Panc1 (cell line): ENCODE measurements around the gene UBE2R2. TPM values are rescaled to one million over a fixed set of nuclear protein-coding genes. Genes with fewer than 3 reads are reported as not detected.
"Not testable (repeated sequence)": the region's sequence is repeated elsewhere in the genome, so short reads cannot be mapped to it uniquely, and the experiment has no call there.

ENCODE experiments used
- ATAC-seq: fragments of 200-7000 bp; cut with Tn5 transposase; 2 replicates; pipeline ENCODE4 v1.9.1; 2020; ENCODE audit warnings: mild to moderate bottlenecking, moderate library complexity
- BruUV-seq: library from RNA; stranded (reverse); fragments of 400-500 nt; replicated peaks from 2 replicates; lab custom pipeline; 2021; lab: Mats Ljungman, UMichigan
- CTCF ChIA-PET: fragments of 300-600 bp; sonication (Branson Sonifier 250); formaldehyde crosslinking; loops from one replicate; lab custom pipeline; 2022; ENCODE audit warnings: antibody characterized with exemption; lab: Charles Lee
- POLR2A ChIA-PET: fragments of 300-600 bp; sonication (Branson Sonifier 250); formaldehyde crosslinking; loops from one replicate; lab custom pipeline; 2022; ENCODE audit warnings: antibody characterized with exemption; lab: Charles Lee
- DNase-seq: peaks from one replicate; pipeline ENCODE4 v3.0.0-alpha.2; 2010; ENCODE audit warnings: low read depth, low spot score
- H3K27ac ChIP-seq: 2 replicates; pipeline ENCODE4 v1.5.1; 2011; ENCODE audit warnings: mild to moderate bottlenecking, low read length, inconsistent platforms
- H3K27me3 ChIP-seq: fragments of 200-500 bp; sonication (Bioruptor generic); 2 replicates; pipeline ENCODE4 v1.6.0; 2014; ENCODE audit warnings: low read length, inconsistent platforms; ENCODE audit not compliant: control insufficient read depth, insufficient read depth
- H3K36me3 ChIP-seq: fragments of 200-500 bp; sonication (Bioruptor generic); 2 replicates; pipeline ENCODE4 v1.5.1; 2014; ENCODE audit warnings: inconsistent platforms, mild to moderate bottlenecking, low read length, moderate library complexity; ENCODE audit not compliant: control insufficient read depth, insufficient read depth
- H3K4me1 ChIP-seq: 2 replicates; pipeline ENCODE4 v1.5.1; 2011; ENCODE audit warnings: inconsistent platforms, mild to moderate bottlenecking, low read length, moderate library complexity; ENCODE audit not compliant: control insufficient read depth, insufficient read depth
- H3K4me3 ChIP-seq, 2 experiments: 2 replicates each; pipeline ENCODE4 v1.5.1; 2011 to 2012; ENCODE audit warnings: low read depth in 2 of 2, low read length in 2 of 2, mild to moderate bottlenecking in 2 of 2, inconsistent platforms in 1 of 2, moderate library complexity in 1 of 2
- H3K9me3 ChIP-seq: fragments of 200-500 bp; sonication (Bioruptor generic); 2 replicates; pipeline ENCODE4 v1.5.1; 2014; ENCODE audit warnings: low read depth, mild to moderate bottlenecking, inconsistent platforms, low read length, moderate library complexity; ENCODE audit not compliant: control insufficient read depth, insufficient read depth
- POLR2AphosphoS5 ChIP-seq: IDR thresholded peaks from 2 replicates; pipeline ENCODE4 v1.6.1; 2012; ENCODE audit warnings: mild to moderate bottlenecking, low read depth, low read length, moderate library complexity
- SIN3A ChIP-seq: IDR thresholded peaks from 2 replicates; pipeline ENCODE4 v1.6.1; 2012; ENCODE audit warnings: low read depth, mild to moderate bottlenecking, low read length, moderate library complexity, borderline replicate concordance; ENCODE audit not compliant: insufficient read depth
- TCF7L2 ChIP-seq: IDR thresholded peaks from 2 replicates; pipeline ENCODE4 v1.6.1; 2011; ENCODE audit warnings: mild to moderate bottlenecking, low read depth, low read length, inconsistent platforms
- in situ Hi-C: cut with HindIII; loops from 2 replicates; pipeline ENCODE4 v1.10.0; 2016; ENCODE audit warnings: low sequenced_read_pairs, low pct_unique_long_range_greater_than_20kb
- intact Hi-C: fragments of 100-400 bp; cut with micrococcal nuclease; formaldehyde crosslinking; loops from one replicate; pipeline ENCODE4 v1.10.0; 2022; ENCODE audit not compliant: unreplicated experiment
- total RNA-seq: library from RNA; stranded (reverse); gene quantifications from one replicate; pipeline ENCODE4 v1.2.1, GENCODE V29; 2021; ENCODE audit not compliant: unreplicated experiment
- TF ChIP-seq, protein P1 (sequence below), 2 experiments: IDR thresholded peaks; 2 replicates each; pipeline ENCODE4 v1.6.1; 2011 to 2012; ENCODE audit warnings: low read depth in 2 of 2, control low read depth in 1 of 2, low read length in 1 of 2, mild to moderate bottlenecking in 1 of 2, moderate library complexity in 1 of 2; ENCODE audit not compliant: insufficient read depth in 1 of 2
- TF ChIP-seq, protein P2 (sequence below): fragments of 450-650 bp; IDR thresholded peaks from 2 replicates; pipeline ENCODE4 v1.5.1; 2017; ENCODE audit warnings: mild to moderate bottlenecking

UBE2R2 gene
- total RNA-seq, 1 experiment from 2014 or later, result 67.2 TPM

DNA sequence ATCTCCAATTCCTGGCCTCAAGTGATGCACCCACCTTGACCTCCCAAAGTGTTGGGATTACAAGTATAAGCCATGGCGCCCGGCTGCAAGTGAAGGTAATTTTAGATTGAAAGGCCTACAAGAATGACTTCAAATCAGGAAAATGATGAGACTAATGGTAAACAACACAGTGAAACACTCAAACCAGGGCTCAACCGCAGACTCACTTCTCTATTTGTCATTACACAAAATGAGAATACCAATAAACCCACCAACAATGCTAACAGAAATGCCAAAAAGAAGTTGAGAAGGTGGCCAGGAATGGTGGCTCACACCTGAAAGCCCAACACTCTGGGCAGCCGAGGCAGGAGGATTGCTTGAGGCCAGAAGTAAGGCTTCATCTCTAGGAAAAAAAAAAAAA, 139.6 kb downstream of the UBE2R2 start:
- TF ChIP-seq POLR2AphosphoS5 (no peak), SIN3A (no peak), TCF7L2 (no peak)
- TF ChIP-seq, protein P1, sequence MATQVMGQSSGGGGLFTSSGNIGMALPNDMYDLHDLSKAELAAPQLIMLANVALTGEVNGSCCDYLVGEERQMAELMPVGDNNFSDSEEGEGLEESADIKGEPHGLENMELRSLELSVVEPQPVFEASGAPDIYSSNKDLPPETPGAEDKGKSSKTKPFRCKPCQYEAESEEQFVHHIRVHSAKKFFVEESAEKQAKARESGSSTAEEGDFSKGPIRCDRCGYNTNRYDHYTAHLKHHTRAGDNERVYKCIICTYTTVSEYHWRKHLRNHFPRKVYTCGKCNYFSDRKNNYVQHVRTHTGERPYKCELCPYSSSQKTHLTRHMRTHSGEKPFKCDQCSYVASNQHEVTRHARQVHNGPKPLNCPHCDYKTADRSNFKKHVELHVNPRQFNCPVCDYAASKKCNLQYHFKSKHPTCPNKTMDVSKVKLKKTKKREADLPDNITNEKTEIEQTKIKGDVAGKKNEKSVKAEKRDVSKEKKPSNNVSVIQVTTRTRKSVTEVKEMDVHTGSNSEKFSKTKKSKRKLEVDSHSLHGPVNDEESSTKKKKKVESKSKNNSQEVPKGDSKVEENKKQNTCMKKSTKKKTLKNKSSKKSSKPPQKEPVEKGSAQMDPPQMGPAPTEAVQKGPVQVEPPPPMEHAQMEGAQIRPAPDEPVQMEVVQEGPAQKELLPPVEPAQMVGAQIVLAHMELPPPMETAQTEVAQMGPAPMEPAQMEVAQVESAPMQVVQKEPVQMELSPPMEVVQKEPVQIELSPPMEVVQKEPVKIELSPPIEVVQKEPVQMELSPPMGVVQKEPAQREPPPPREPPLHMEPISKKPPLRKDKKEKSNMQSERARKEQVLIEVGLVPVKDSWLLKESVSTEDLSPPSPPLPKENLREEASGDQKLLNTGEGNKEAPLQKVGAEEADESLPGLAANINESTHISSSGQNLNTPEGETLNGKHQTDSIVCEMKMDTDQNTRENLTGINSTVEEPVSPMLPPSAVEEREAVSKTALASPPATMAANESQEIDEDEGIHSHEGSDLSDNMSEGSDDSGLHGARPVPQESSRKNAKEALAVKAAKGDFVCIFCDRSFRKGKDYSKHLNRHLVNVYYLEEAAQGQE (IDR thresholded peaks at IDR 0.05; ENCODE audit: insufficient read depth in 1 of 2, low read depth in 2 of 2, low read length in 1 of 2), result no peak
- TF ChIP-seq, protein P2, sequence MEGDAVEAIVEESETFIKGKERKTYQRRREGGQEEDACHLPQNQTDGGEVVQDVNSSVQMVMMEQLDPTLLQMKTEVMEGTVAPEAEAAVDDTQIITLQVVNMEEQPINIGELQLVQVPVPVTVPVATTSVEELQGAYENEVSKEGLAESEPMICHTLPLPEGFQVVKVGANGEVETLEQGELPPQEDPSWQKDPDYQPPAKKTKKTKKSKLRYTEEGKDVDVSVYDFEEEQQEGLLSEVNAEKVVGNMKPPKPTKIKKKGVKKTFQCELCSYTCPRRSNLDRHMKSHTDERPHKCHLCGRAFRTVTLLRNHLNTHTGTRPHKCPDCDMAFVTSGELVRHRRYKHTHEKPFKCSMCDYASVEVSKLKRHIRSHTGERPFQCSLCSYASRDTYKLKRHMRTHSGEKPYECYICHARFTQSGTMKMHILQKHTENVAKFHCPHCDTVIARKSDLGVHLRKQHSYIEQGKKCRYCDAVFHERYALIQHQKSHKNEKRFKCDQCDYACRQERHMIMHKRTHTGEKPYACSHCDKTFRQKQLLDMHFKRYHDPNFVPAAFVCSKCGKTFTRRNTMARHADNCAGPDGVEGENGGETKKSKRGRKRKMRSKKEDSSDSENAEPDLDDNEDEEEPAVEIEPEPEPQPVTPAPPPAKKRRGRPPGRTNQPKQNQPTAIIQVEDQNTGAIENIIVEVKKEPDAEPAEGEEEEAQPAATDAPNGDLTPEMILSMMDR, result no peak
- H3K9me3 ChIP-seq, result no peaks in the 10 kb centered on the region
- DNase-seq (no peak), ATAC-seq (no peak)
- H3K27ac ChIP-seq, result no peak overlapping the region
- no peak overlapping the region for H3K4me3 ChIP-seq
- H3K4me1 ChIP-seq, result no peaks in the 10 kb centered on the region
- ChIA-PET CTCF (no interaction called here), POLR2A (no interaction called here)
- peaks cover 37% of the 10 kb centered on the region for H3K36me3 ChIP-seq
- BruUV-seq, result no TSS peak
- no peaks in the 10 kb centered on the region for H3K27me3 ChIP-seq
- in situ Hi-C loops (no loop called here), intact Hi-C loops (no loop called here)

DNA sequence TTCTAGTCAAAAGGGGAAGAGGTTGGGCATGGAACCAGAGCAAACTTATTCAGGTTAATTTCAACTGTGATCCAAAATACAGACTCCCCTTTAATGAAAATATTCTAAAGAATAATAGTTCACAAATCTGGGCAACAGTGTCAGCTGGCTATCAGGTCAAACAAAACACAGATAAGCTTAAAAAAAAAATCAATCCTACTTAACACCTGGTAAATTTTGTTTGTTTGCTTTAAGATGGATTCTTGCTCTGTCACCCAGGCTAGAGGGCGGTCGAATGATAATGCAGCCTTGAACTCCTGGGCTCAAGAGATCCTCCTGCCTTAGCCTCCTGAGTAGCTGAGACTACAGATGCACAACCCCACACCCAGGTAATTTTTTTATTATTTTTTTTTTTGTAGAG, 142.8 kb downstream of the UBE2R2 start:
- in situ Hi-C loops (no loop called here), intact Hi-C loops (no loop called here)
- no TSS peak for BruUV-seq
- peaks cover 31% of the 10 kb centered on the region for H3K36me3 ChIP-seq
- no peak for DNase-seq
- no peaks in the 10 kb centered on the region for H3K27me3 ChIP-seq
- CTCF ChIA-PET, result interaction anchor here (0.6 kb wide), 1 partner anchor 30 kb away, joined by 3 read pairs; no protein-coding TSS in a partner anchor
- TF ChIP-seq TCF7L2, result no peak
- TF ChIP-seq, protein P1 (IDR thresholded peaks at IDR 0.05; ENCODE audit: insufficient read depth in 1 of 2, low read depth in 2 of 2, low read length in 1 of 2), result no peak
- TF ChIP-seq POLR2AphosphoS5, result no peak
- TF ChIP-seq, protein P2, result no peak
- no peaks in the 10 kb centered on the region for H3K9me3 ChIP-seq
- POLR2A ChIA-PET, result interaction anchor here (0.6 kb wide), 1 partner anchor 29 kb away, joined by 9 read pairs; no protein-coding TSS in a partner anchor
- no peak for ATAC-seq
- no peaks in the 10 kb centered on the region for H3K4me1 ChIP-seq
- H3K27ac ChIP-seq, result no peak overlapping the region
- no peak overlapping the region for H3K4me3 ChIP-seq

DNA sequence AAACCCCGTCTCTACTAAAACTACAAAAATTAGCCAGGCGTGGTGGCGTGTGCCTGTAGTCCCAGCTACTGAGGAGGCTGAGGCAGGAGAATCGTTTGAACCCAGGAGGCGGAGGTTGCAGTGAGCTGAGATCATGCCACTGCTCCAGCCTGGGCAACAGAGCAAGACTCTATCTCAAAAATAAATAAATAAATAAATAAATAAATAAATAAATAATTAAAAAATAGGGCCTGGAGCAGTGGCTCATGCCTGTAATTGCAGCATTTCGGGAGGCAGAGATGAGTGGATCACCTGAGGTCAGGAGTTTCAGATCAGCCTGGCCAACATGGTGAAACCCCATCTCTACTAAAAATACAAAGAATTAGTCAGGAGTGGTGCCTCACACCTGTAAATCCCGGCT, 145.5 kb downstream of the UBE2R2 start:
- peaks cover 39% of the 10 kb centered on the region for H3K36me3 ChIP-seq
- H3K27me3 ChIP-seq, CTCF ChIA-PET, ATAC-seq, DNase-seq, H3K4me1 ChIP-seq, BruUV-seq, in situ Hi-C loops, H3K27ac ChIP-seq, H3K4me3 ChIP-seq, H3K9me3 ChIP-seq, intact Hi-C loops: not testable (repeated sequence)
- POLR2A ChIA-PET, result interaction anchor here (0.6 kb wide), 1 partner anchor 677 kb away, joined by 10 read pairs; no protein-coding TSS in a partner anchor
